Mesendoderm (in vitro differentiated cells): ENCODE measurements around the gene ERMAP.

Source experiments
- DNase-seq: peaks from one replicate; pipeline ENCODE4 v3.0.0; 2013
- H2AK5ac ChIP-seq: 2 replicates; pipeline ENCODE4 v1.6.1; 2013; ENCODE audit warnings: low read length, inconsistent platforms
- H2BK120ac ChIP-seq: 2 replicates; pipeline ENCODE4 v1.6.1; 2013; ENCODE audit warnings: low read depth, mild to moderate bottlenecking, low read length, moderate library complexity, mixed read lengths
- H2BK15ac ChIP-seq: replicated peaks from 2 replicates; pipeline ENCODE4 v1.6.1; 2013; ENCODE audit warnings: low read depth, mild to moderate bottlenecking, moderate library complexity
- H2BK5ac ChIP-seq: 2 replicates; pipeline ENCODE4 v1.6.1; 2013; ENCODE audit warnings: low read length, inconsistent platforms
- H3K18ac ChIP-seq: 2 replicates; pipeline ENCODE4 v1.6.1; 2013; ENCODE audit warnings: mild to moderate bottlenecking, low read length, mixed read lengths
- H3K23ac ChIP-seq: one replicate; pipeline ENCODE4 v1.6.1; 2013; ENCODE audit warnings: low read length
- H3K27ac ChIP-seq: 2 replicates; pipeline ENCODE4 v1.5.1; 2013; ENCODE audit warnings: low read depth, mild to moderate bottlenecking, inconsistent platforms, low read length, moderate library complexity
- H3K27me3 ChIP-seq: 2 replicates; pipeline ENCODE4 v1.6.1; 2013; ENCODE audit warnings: low read length, control low read depth, mild to moderate bottlenecking, inconsistent platforms; ENCODE audit not compliant: insufficient read depth, poor library complexity
- H3K36me3 ChIP-seq: 2 replicates; pipeline ENCODE4 v1.6.1; 2013; ENCODE audit warnings: low read length, inconsistent platforms; ENCODE audit not compliant: control insufficient read depth, insufficient read depth
- H3K4ac ChIP-seq: one replicate; pipeline ENCODE4 v1.6.1; 2013; ENCODE audit warnings: low read depth, mild to moderate bottlenecking, low read length, moderate library complexity
- H3K4me1 ChIP-seq: 2 replicates; pipeline ENCODE4 v1.6.1; 2013; ENCODE audit warnings: low read depth, low read length, inconsistent platforms; ENCODE audit not compliant: control insufficient read depth
- H3K4me2 ChIP-seq: 2 replicates; pipeline ENCODE4 v1.6.1; 2013; ENCODE audit warnings: low read length
- H3K4me3 ChIP-seq: 2 replicates; pipeline ENCODE4 v1.5.1; 2013; ENCODE audit warnings: mild to moderate bottlenecking, low read length
- H3K56ac ChIP-seq: one replicate; pipeline ENCODE4 v1.6.1; 2013; ENCODE audit warnings: low read length
- H3K79me1 ChIP-seq: 2 replicates; pipeline ENCODE4 v1.6.1; 2013; ENCODE audit warnings: low read length, inconsistent platforms
- H3K79me2 ChIP-seq: 2 replicates; pipeline ENCODE4 v1.6.1; 2013; ENCODE audit warnings: mild to moderate bottlenecking, low read length; ENCODE audit not compliant: control insufficient read depth, insufficient read depth
- H3K9ac ChIP-seq: 2 replicates; pipeline ENCODE4 v1.6.1; 2013; ENCODE audit warnings: low read length, inconsistent platforms
- H4K5ac ChIP-seq: one replicate; pipeline ENCODE4 v1.6.1; 2013; ENCODE audit warnings: low read length
- H4K8ac ChIP-seq: one replicate; pipeline ENCODE4 v1.6.1; 2013; ENCODE audit warnings: low read depth, mild to moderate bottlenecking, control low read depth, low read length, moderate library complexity
- WGBS: extraction: QIAGEN DNeasy Blood & Tissue Kit; methylation state at CpG from one replicate; pipeline ENCODE4 v1.1.7; 2013; ENCODE audit warnings: low lambda C conversion rate, missing lambda C conversion rate; ENCODE audit not compliant: insufficient coverage; ENCODE audit errors: extremely low coverage; 5-methylcytosine and 5-hydroxymethylcytosine counted together

ERMAP gene

GRCh38 chr1:42841440-42842147 is 24.7 kb downstream of the ERMAP start:
- H3K56ac ChIP-seq, result no peak overlapping the region
- H3K79me2 ChIP-seq, result no peaks in the 10 kb centered on the region
- no peaks in the 10 kb centered on the region for H3K36me3 ChIP-seq
- no peaks in the 10 kb centered on the region for H3K79me1 ChIP-seq
- no peak overlapping the region for H2BK5ac ChIP-seq
- no peak overlapping the region for H3K9ac ChIP-seq
- no peak overlapping the region for H3K4me3 ChIP-seq
- H2BK120ac ChIP-seq, result no peak overlapping the region
- H3K4me2 ChIP-seq, result no peak overlapping the region
- no peak overlapping the region for H4K8ac ChIP-seq
- no peak overlapping the region for H3K18ac ChIP-seq
- H3K27me3 ChIP-seq, result no peaks in the 10 kb centered on the region
- no peak overlapping the region for H3K4ac ChIP-seq
- H2BK15ac ChIP-seq, result no peak overlapping the region
- no CpG with 5 or more reads among the region's 2 CpGs for WGBS
- no peak overlapping the region for H2AK5ac ChIP-seq
- no peak overlapping the region for H3K23ac ChIP-seq
- H4K5ac ChIP-seq, result no peak overlapping the region
- H3K27ac ChIP-seq, result no peak overlapping the region
- no peak for DNase-seq
- no peaks in the 10 kb centered on the region for H3K4me1 ChIP-seq

DNA sequence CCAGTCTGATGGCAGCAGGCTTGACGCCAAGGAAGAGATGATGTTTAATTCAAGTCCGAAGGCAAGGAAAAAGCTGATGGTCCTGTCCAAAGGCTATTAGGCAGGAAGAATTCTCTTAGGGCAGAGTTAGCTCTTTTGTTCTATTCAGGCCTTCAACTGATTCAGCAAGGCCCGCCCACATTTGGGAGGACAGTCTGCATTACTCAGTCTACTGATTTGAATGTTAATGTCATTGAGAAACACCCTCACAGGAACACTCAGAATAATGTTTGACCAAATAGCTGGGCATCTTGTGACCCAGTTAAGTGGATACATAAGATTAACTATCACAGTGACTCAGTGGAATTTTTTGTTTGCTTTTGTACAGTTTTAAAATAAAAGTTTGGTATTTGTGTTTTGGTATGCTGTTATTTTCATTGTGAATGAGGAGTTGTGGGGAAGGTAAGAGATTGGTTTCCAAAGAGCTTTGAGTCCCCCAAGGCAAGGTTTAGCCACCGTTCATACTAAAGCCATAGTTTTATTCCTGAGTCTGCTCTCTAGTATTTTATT is 27.7 kb downstream of the ERMAP start:
- no peak overlapping the region for H4K5ac ChIP-seq
- no peak overlapping the region for H2BK120ac ChIP-seq
- no peak overlapping the region for H2BK5ac ChIP-seq
- H3K9ac ChIP-seq, result no peak overlapping the region
- no peaks in the 10 kb centered on the region for H3K36me3 ChIP-seq
- no peak overlapping the region for H3K23ac ChIP-seq
- no peak overlapping the region for H3K4ac ChIP-seq
- no peak overlapping the region for H2AK5ac ChIP-seq
- H3K27ac ChIP-seq, result no peak overlapping the region
- H3K4me3 ChIP-seq, result no peak overlapping the region
- H3K27me3 ChIP-seq, result no peaks in the 10 kb centered on the region
- no peak overlapping the region for H4K8ac ChIP-seq
- H3K4me1 ChIP-seq, result peaks cover 7% of the 10 kb centered on the region
- H3K4me2 ChIP-seq, result no peak overlapping the region
- H2BK15ac ChIP-seq, result no peak overlapping the region
- no peak for DNase-seq
- peaks cover 10% of the 10 kb centered on the region for H3K79me1 ChIP-seq
- H3K18ac ChIP-seq, result no peak overlapping the region
- WGBS, result no CpG with 5 or more reads among the region's 4 CpGs
- peaks cover 11% of the 10 kb centered on the region for H3K79me2 ChIP-seq
- no peak overlapping the region for H3K56ac ChIP-seq

- no peaks in the 10 kb centered on the region for H3K36me3 ChIP-seq
- peaks cover 7% of the 10 kb centered on the region for H3K4me1 ChIP-seq
- H4K5ac ChIP-seq, result no peak overlapping the region
- H3K79me1 ChIP-seq, result peaks cover 13% of the 10 kb centered on the region
- H2AK5ac ChIP-seq, result no peak overlapping the region
- DNase-seq, result no peak
- H2BK120ac ChIP-seq, result no peak overlapping the region
- H3K79me2 ChIP-seq, result peaks cover 11% of the 10 kb centered on the region
- no peak overlapping the region for H3K9ac ChIP-seq
- H4K8ac ChIP-seq, result no peak overlapping the region
- no peak overlapping the region for H3K23ac ChIP-seq
- H3K56ac ChIP-seq, result no peak overlapping the region
- WGBS, result no CpG with 5 or more reads among the region's 1 CpG
- H2BK5ac ChIP-seq, result no peak overlapping the region
- no peak overlapping the region for H2BK15ac ChIP-seq
- no peaks in the 10 kb centered on the region for H3K27me3 ChIP-seq
- H3K4me3 ChIP-seq, result no peak overlapping the region
- no peak overlapping the region for H3K4ac ChIP-seq
- H3K18ac ChIP-seq, result no peak overlapping the region
- no peak overlapping the region for H3K27ac ChIP-seq
- H3K4me2 ChIP-seq, result no peak overlapping the region
Measured at GRCh38 chr1:42845193-42845592, 28.3 kb downstream of the ERMAP start.

- Histone ChIP-seq H3K4ac (peak overlapping the region; percentile 62), H3K56ac (peak overlapping the region; percentile 61), H2BK120ac (no peak overlapping the region), H3K79me2 (peaks cover 11% of the 10 kb centered on the region), H4K5ac (no peak overlapping the region), H2BK5ac (no peak overlapping the region), H3K4me3 (peak overlapping the region; percentile 51), H3K23ac (no peak overlapping the region), H3K4me2 (peak overlapping the region; percentile 60), H3K4me1 (peaks cover 7% of the 10 kb centered on the region), H3K27me3 (no peaks in the 10 kb centered on the region), H2AK5ac (no peak overlapping the region), H2BK15ac (no peak overlapping the region), H3K36me3 (no peaks in the 10 kb centered on the region), H3K79me1 (peaks cover 13% of the 10 kb centered on the region), H4K8ac (no peak overlapping the region), H3K27ac (no peak overlapping the region), H3K18ac (peak overlapping the region; percentile 70), H3K9ac (peak overlapping the region; percentile 57)
- DNase-seq, result no peak
- no CpG with 5 or more reads among the region's 10 CpGs for WGBS
Measured at GRCh38 chr1:42845866-42846256, 28.9 kb downstream of the ERMAP start.

DNA sequence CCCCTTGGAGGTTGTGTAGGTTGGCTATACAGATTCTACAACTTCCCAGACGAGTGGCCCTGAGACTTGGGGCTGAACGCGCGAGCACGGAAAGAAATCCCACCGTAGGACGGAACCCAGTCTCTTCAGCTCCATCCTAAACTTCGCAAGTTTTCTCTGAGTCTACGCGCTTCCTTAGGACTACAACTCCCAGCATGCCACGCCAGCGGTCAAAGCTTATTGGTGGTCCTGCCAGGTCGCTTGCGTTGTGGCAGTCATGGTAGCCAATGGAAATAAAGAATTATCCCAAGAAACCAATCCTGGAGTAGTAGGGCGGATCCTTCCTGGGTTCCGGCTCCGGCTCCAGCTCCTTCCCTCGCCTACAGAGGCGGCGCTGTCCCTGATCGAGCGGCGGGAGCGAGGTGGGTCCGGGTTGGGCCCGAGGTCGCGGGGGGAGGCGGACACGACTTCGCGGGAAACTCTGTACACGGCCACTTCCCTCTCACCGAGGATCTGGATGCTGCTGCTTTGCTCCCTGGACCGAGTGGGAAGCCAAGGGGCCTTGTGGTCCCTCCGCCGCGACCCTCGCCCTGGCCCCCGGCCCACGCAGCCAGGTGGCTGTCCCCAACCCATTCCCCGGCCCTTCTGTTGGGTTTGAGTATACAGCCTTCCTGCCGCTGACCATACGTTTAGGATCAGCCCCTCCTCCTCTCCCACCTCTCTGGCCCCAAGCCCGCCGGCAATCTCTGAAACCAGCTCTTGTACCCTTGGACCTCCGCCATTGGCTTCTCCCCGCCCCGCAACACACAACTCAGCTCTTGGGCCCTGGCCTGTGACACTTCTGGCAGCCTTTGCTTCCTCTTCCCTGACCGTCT is 29.6 kb downstream of the ERMAP start, which contains the start of gene ZNF691:
Gene ZNF691 (plus strand): TSS at position 357 of the 854 bp plus-strand sequence. CDS start 3,046 bp downstream, outside the sequence.
- no peak within 1 kb of the TSS for H3K27ac ChIP-seq

More for the DNA sequence above, 29.6 kb downstream of the ERMAP start, which contains the start of gene ZNF691:
- no peak within 1 kb of the TSS for H2BK15ac ChIP-seq
- H3K79me1 ChIP-seq, result peaks cover 13% of the 10 kb centered on the region
- H3K79me2 ChIP-seq, result peaks cover 11% of the 10 kb centered on the region
- H3K4ac ChIP-seq, result peak within 1 kb of the TSS; percentile 62
- no peak within 1 kb of the TSS for H2BK120ac ChIP-seq
- peak within 1 kb of the TSS; percentile 20 for H2AK5ac ChIP-seq
- peak within 1 kb of the TSS; percentile 70 for H3K23ac ChIP-seq
- H2BK5ac ChIP-seq, result peak within 1 kb of the TSS; percentile 17
- peak within 1 kb of the TSS; percentile 72 for H3K4me3 ChIP-seq
- DNase-seq, result peak; percentile 99
- no peak within 1 kb of the TSS for H4K5ac ChIP-seq
- H4K8ac ChIP-seq, result no peak within 1 kb of the TSS
- H3K18ac ChIP-seq, result peak within 1 kb of the TSS; percentile 70
- peaks cover 7% of the 10 kb centered on the region for H3K4me1 ChIP-seq
- H3K36me3 ChIP-seq, result peaks cover 2% of the 10 kb centered on the region
- WGBS, result no CpG with 5 or more reads among the region's 50 CpGs
- peak within 1 kb of the TSS; percentile 84 for H3K4me2 ChIP-seq
- H3K9ac ChIP-seq, result peak within 1 kb of the TSS; percentile 86
- no peaks in the 10 kb centered on the region for H3K27me3 ChIP-seq
- H3K56ac ChIP-seq, result peak within 1 kb of the TSS; percentile 95
